Right cardiac atrium (tissue), 5 donors: ENCODE data around the gene NSDHL. TPM values are rescaled to one million over a fixed set of nuclear protein-coding genes. Genes with fewer than 3 reads are reported as not detected.
"Not testable (repeated sequence)": the region's sequence is repeated elsewhere in the genome, so short reads cannot be mapped to it uniquely, and the experiment has no call there.

ENCODE experiments used
- ATAC-seq, 2 donors: fragments of 200-7000 bp; cut with Tn5 transposase; one replicate each; pipeline versions ENCODE4 v1.8.0 to v1.9.1; 2020; ENCODE audit warnings: moderate library complexity in 2 of 2, mild to moderate bottlenecking in 1 of 2
- DNase-seq, 3 donors: peaks; one replicate each; pipeline ENCODE4 v3.0.0-alpha.2; 2020
- H3K27ac ChIP-seq: one replicate; pipeline ENCODE4 v1.5.1; 2013; ENCODE audit warnings: mild to moderate bottlenecking, low read length, control low read depth, moderate library complexity
- H3K27me3 ChIP-seq: one replicate; pipeline ENCODE4 v1.6.1; 2013; ENCODE audit not compliant: control insufficient read depth, insufficient read depth
- H3K4me1 ChIP-seq: one replicate; pipeline ENCODE4 v1.6.1; 2013; ENCODE audit warnings: low read length; ENCODE audit not compliant: control insufficient read depth, insufficient read depth
- H3K4me3 ChIP-seq: one replicate; pipeline ENCODE4 v1.5.1; 2013; ENCODE audit warnings: low read length, control low read depth
- H3K9me3 ChIP-seq: one replicate; pipeline ENCODE4 v1.6.1; 2013; ENCODE audit warnings: low read length; ENCODE audit not compliant: control insufficient read depth
- WGBS: extraction: QIAGEN DNeasy Blood & Tissue Kit; methylation state at CpG from one replicate; pipeline ENCODE4 v1.1.7; 2013; 5-methylcytosine and 5-hydroxymethylcytosine counted together
- intact Hi-C, 4 donors: fragments of 100-400 bp; cut with DNase I; formaldehyde crosslinking; loops; one replicate each; pipeline versions ENCODE4 v1.11.0 to v1.14.0; 2022 to 2023
- long read RNA-seq, 4 donors: library from polyadenylated mRNA; unstranded; transcript quantifications; one replicate each; pipeline ENCODE4 v2.0.0, GENCODE V29; 2020 to 2021
- polyA plus RNA-seq: library from polyadenylated mRNA; stranded (reverse); fragments of 200-250 nt; gene quantifications from one replicate; pipeline ENCODE4 v1.2.3, GENCODE V29; 2013
- total RNA-seq, 4 donors: library from RNA; stranded (reverse); fragmentation: NEBNext Ultra II Directional; extraction: Animal tissue kit (Norgen Biotek cat#: 25700); gene quantifications; one replicate each; pipeline ENCODE4 v1.2.1, GENCODE V29; 2021
- donor health status: healthy with polysubstance abuse.
- donor health status: DM: no; HTN: yes; CAD: no.
- donor health status: DM: no; HTN: no; CAD: no.
- donor health status: DM: no; HTN: yes; CAD: no; lungs with severe emphysema.
- donor health status: DM: yes; HTN: yes; CAD: no.

Gene NSDHL
- total RNA-seq (10 to 100 TPM; 24.9 to 31.5 (median 27.9) TPM), polyA plus RNA-seq (33.1 TPM)
- long read RNA-seq, donor 1, transcript NSDHL-201 (8 exons, 1,929 nt), result major isoform, 73 of 81 reads
- long read RNA-seq, donor 1, partial matches to known transcripts, result 3 of 81 reads
- long read RNA-seq, donor 1, other reads (novel, unspliced or antisense), result 4 of 81 reads
- long read RNA-seq, donor 2, transcript NSDHL-201 (8 exons, 1,929 nt), result major isoform, 10 of 12 reads
- long read RNA-seq, donor 2, partial matches to known transcripts, result 0 of 12 reads
- long read RNA-seq, donor 2, other reads (novel, unspliced or antisense), result 2 of 12 reads
- long read RNA-seq, donor 3, transcript NSDHL-203 (9 exons, 1,630 nt), result minor isoform, 5 of 175 reads
- long read RNA-seq, donor 3, transcript NSDHL-201 (8 exons, 1,929 nt), result major isoform, 155 of 175 reads
- long read RNA-seq, donor 3, partial matches to known transcripts, result 8 of 175 reads
- long read RNA-seq, donor 3, other reads (novel, unspliced or antisense), result 7 of 175 reads
- long read RNA-seq, donor 4, transcript NSDHL-201 (8 exons, 1,929 nt), result major isoform, 23 of 24 reads
- long read RNA-seq, donor 4, partial matches to known transcripts, result 0 of 24 reads
- long read RNA-seq, donor 4, other reads (novel, unspliced or antisense), result 1 of 24 reads

GRCh38 chrX:152830312-152831305, at the start of gene NSDHL, which contains the start of gene CETN2:
Gene NSDHL (plus strand): TSS chrX:152831063. CDS start chrX:152846325, 15,262 bp downstream.
Gene CETN2 (minus strand): TSS chrX:152830757. CDS start chrX:152830710, 47 bp downstream.
- H3K27me3 ChIP-seq, result no peaks in the 10 kb centered on the region
- ATAC-seq (peak; percentile 99), DNase-seq (peak; percentile 96 to 98 (median 98))
- no peaks in the 10 kb centered on the region for H3K9me3 ChIP-seq
- WGBS, result under 1% methylated on average over 66 of the region's 71 CpGs
- H3K4me3 ChIP-seq, result peak within 1 kb of the TSS; percentile 77
- peak within 1 kb of the TSS; percentile 79 for H3K27ac ChIP-seq
- no peaks in the 10 kb centered on the region for H3K4me1 ChIP-seq
- intact Hi-C loops, result no loop called here

DNA sequence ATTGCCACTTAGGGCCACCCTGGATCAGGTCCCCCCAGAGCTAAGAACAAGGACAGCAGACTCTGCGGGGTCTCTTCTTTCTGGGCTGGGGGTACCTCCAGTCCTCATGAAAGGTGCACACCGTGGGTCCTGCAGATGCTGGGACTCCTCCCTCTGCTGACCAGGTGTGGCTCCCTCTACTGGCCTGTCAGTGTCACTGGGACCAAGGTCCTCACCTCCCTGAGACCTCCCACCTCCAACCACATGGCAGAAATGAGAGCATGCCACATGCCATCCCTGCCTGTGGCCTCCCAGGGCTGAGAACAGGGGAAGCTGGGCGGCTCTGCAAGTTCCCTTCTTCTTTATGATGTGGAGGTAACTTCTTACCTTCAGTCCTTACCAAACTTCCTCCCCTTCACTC, 43.8 kb upstream of the NSDHL start:
- H3K4me1 ChIP-seq, intact Hi-C loops, H3K9me3 ChIP-seq, DNase-seq, H3K4me3 ChIP-seq, H3K27me3 ChIP-seq, ATAC-seq, H3K27ac ChIP-seq: not testable (repeated sequence)
- no CpG with 5 or more reads among the region's 3 CpGs for WGBS

GRCh38 chrX:152798945-152799344, 31.9 kb upstream of the NSDHL start:
- Histone ChIP-seq H3K9me3 (no peaks in the 10 kb centered on the region), H3K27ac (no peak overlapping the region), H3K4me3 (no peak overlapping the region), H3K4me1 (no peaks in the 10 kb centered on the region), H3K27me3 (no peaks in the 10 kb centered on the region)
- DNase-seq (no peak), ATAC-seq (no peak)
- 53% methylated on average over 1 of the region's 1 CpG for WGBS
- intact Hi-C loops, result no loop called here

GRCh38 chrX:152806035-152806434, 24.8 kb upstream of the NSDHL start:
- ATAC-seq (no peak), DNase-seq (no peak)
- no peaks in the 10 kb centered on the region for H3K4me1 ChIP-seq
- no peak overlapping the region for H3K4me3 ChIP-seq
- H3K9me3 ChIP-seq, result no peaks in the 10 kb centered on the region
- intact Hi-C loops, result no loop called here
- H3K27ac ChIP-seq, result no peak overlapping the region
- WGBS, result 72% methylated on average over 4 of the region's 4 CpGs
- H3K27me3 ChIP-seq, result no peaks in the 10 kb centered on the region

- Histone ChIP-seq H3K27ac (no peak overlapping the region), H3K4me1 (no peaks in the 10 kb centered on the region), H3K9me3 (no peaks in the 10 kb centered on the region), H3K27me3 (no peaks in the 10 kb centered on the region), H3K4me3 (no peak overlapping the region)
- intact Hi-C loops, result loop anchor here in 1 of 4 donors (10.0 kb wide), 1 partner anchor 1056 kb away; no protein-coding TSS in a partner anchor
- WGBS, result 42% methylated on average over 4 of the region's 4 CpGs
- no peak for ATAC-seq
- DNase-seq, result no peak
Measured at GRCh38 chrX:152810403-152810802, 20.5 kb upstream of the NSDHL start.

DNA sequence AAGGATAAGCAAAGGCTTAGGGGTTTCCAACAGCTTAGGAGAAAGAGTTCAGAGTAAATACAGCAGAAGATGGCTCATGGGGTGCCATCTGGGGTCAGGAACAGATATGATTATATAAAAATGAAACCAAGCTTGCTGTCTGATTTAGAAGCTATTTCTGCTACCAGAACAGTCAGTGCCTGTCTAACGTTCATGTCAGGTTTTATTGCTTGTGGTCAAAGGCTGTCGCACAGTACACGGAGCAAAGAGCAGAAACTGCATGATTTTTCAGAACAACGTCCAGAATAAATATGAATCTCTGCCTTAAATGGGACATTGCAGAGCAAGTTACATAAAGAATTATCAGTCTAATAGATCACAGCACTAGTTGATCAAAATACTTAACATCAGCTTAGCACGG, 17.7 kb upstream of the NSDHL start:
- no peak for DNase-seq
- Histone ChIP-seq H3K4me3 (no peak overlapping the region), H3K27me3 (no peaks in the 10 kb centered on the region), H3K9me3 (no peaks in the 10 kb centered on the region), H3K27ac (no peak overlapping the region), H3K4me1 (no peaks in the 10 kb centered on the region)
- WGBS, result 54% methylated on average over 5 of the region's 5 CpGs
- no peak for ATAC-seq
- intact Hi-C loops, result loop anchor here in 1 of 4 donors (10.0 kb wide), 1 partner anchor 1058 kb away; no protein-coding TSS in a partner anchor

DNA sequence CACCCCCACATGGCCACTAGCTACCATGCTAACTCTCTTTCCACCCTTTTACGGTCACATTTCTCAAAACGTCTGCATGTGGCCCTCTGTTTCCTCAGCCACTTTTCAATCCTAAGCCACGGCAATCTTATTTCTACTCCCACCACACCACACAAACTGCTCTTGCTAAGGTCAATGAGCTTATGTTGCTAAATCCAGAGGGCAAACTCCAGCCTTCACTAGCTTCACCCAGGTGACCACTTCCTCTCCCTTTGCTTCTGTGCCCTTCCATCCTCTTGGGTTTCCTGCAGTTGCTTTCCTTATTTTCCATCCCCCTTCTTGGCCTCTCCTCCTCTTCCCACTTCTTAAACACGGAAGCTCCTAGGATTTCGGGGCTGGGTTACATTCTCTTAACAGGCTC, 16.8 kb upstream of the NSDHL start:
- 68% methylated on average over 5 of the region's 5 CpGs for WGBS
- Histone ChIP-seq H3K4me3 (no peak overlapping the region), H3K27ac (no peak overlapping the region), H3K4me1 (no peaks in the 10 kb centered on the region), H3K27me3 (no peaks in the 10 kb centered on the region), H3K9me3 (no peaks in the 10 kb centered on the region)
- no peak for ATAC-seq
- no peak for DNase-seq
- intact Hi-C loops, result loop anchor here in 1 of 4 donors (10.0 kb wide), 1 partner anchor 1059 kb away; no protein-coding TSS in a partner anchor

- no peak for ATAC-seq
- H3K4me3 ChIP-seq, result no peak overlapping the region
- DNase-seq, result no peak
- WGBS, result 22% methylated on average over 6 of the region's 6 CpGs
- no peaks in the 10 kb centered on the region for H3K9me3 ChIP-seq
- H3K27ac ChIP-seq, result no peak overlapping the region
- no peaks in the 10 kb centered on the region for H3K27me3 ChIP-seq
- intact Hi-C loops, result loop anchor here in 1 of 4 donors (5.0 to 10.0 kb wide), 2 partner anchors 180 to 1062 kb away; partner anchors contain the start of gene GABRQ
- no peaks in the 10 kb centered on the region for H3K4me1 ChIP-seq
Measured at GRCh38 chrX:152817078-152817764, 13.6 kb upstream of the NSDHL start.

- no peak overlapping the region for H3K4me3 ChIP-seq
- 59% methylated on average over 5 of the region's 5 CpGs for WGBS
- no peak for DNase-seq
Measured at GRCh38 chrX:152818356-152818755, 12.5 kb upstream of the NSDHL start.

GRCh38 chrX:152819266-152819665, 11.6 kb upstream of the NSDHL start:
- intact Hi-C loops, result loop anchor here in 1 of 4 donors (5.0 to 10.0 kb wide), 2 partner anchors 182 to 1064 kb away; partner anchors contain the start of gene GABRQ
- Histone ChIP-seq H3K4me3 (no peak overlapping the region), H3K9me3 (no peaks in the 10 kb centered on the region), H3K27me3 (no peaks in the 10 kb centered on the region), H3K4me1 (no peaks in the 10 kb centered on the region), H3K27ac (no peak overlapping the region)
- ATAC-seq (no peak), DNase-seq (no peak)
- 69% methylated on average over 2 of the region's 2 CpGs for WGBS

More at GRCh38 chrX:152818356-152818755, 12.5 kb upstream of the NSDHL start:
- H3K27me3 ChIP-seq, result no peaks in the 10 kb centered on the region
- H3K9me3 ChIP-seq, result no peaks in the 10 kb centered on the region
- intact Hi-C loops, result loop anchor here in 1 of 4 donors (5.0 to 10.0 kb wide), 2 partner anchors 181 to 1064 kb away; partner anchors contain the start of gene GABRQ
- ATAC-seq, result no peak
- no peaks in the 10 kb centered on the region for H3K4me1 ChIP-seq
- no peak overlapping the region for H3K27ac ChIP-seq
